HG02588 (cell line): Measurements from ENCODE around the gene SYMPK.
A peak's percentile ranks its signal among the peaks of the same experiment; 100 is the strongest.

Experiments used
- ATAC-seq: cut with Tn5 transposase; IDR thresholded peaks from one replicate; pipeline ENCODE4 v1.9.1; 2021; ENCODE audit warnings: mild to moderate bottlenecking, moderate library complexity; ENCODE audit not compliant: unreplicated experiment

Gene SYMPK

DNA sequence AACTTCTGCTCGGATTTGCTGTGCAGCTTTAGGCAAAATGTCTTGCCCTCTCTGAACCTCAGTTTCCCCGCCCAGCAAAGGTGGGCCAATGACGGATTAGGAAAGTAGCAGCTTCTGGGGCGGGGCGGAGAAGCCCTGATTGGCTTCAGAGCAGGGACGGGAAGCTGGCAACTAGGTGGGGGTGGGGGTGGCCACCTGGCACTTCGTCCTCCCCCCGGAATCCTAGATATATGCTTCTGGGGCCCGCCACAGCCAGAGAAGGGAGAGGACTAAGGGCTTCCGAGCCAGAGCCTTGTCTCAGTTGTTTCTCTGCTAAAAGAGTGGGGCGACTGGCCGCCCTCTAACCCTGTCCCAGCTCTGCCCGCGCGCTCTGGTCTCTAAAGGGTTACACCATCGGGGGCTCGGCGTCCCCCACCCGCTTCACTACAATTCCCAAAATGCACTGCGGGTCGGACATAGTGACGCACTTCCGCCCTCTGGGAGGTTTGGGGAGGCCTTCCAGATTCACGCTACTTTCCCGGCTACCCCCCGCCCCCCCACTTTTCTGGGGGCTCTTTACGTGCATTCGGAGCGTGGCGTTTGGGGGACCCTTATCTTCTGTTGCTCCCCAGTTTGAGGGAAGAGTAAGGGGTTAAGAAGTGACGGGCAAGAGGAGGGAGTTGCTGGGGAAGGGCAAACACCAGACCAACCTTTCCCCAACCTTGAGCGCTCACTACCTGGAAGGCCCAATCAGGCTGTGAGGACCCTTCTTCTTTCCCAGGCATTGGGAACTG is 23.7 kb upstream of the SYMPK start:
- peak; percentile 58 for ATAC-seq

DNA sequence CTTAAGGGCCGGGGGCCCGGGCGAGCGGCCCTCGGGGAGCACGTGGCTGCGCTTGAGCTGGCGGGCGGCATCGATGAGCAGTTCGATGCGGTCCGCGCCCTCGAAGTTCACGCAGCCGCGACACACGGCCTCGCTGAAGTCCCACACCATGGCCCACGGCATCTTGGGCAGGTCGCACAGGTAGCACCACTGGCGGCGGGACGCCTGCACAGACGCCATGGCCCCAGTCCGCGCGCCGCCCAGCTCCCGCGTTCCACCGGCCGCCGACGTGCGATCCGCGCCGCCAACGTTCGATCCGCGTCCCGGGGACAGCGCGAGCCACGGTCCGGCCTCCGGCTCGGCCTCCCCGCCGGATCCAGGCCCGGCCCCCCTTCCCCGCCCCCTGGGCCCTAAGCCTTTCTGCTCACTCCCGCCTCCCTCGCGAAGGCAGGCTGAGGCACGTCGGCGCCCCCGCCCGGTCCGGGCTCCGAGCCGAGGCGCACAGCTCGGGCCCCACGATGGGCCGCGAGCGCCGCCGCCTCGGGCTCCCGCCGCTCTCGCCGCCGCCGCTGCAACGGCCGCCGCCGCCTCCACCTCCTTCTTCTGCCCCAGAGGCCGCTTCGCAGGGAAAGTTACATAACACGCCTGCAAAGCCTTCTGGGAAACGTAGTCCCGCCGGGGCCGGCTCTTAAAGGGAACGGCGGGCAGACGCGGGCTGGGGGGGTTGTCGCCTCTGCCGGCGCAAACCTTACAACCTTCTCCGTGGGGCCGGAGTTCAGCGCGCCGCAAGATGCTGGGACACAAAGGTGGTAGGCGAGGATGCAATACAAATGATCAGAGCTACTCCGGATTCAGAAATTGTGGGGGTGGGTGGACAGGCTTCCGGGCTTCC is 22.8 kb upstream of the SYMPK start, which contains the start of gene IRF2BP1:
Gene IRF2BP1 (minus strand): TSS at position 586 of the 871 bp plus-strand sequence. CDS start 367 bp downstream, at position 219.
- peak; percentile 52 for ATAC-seq

DNA sequence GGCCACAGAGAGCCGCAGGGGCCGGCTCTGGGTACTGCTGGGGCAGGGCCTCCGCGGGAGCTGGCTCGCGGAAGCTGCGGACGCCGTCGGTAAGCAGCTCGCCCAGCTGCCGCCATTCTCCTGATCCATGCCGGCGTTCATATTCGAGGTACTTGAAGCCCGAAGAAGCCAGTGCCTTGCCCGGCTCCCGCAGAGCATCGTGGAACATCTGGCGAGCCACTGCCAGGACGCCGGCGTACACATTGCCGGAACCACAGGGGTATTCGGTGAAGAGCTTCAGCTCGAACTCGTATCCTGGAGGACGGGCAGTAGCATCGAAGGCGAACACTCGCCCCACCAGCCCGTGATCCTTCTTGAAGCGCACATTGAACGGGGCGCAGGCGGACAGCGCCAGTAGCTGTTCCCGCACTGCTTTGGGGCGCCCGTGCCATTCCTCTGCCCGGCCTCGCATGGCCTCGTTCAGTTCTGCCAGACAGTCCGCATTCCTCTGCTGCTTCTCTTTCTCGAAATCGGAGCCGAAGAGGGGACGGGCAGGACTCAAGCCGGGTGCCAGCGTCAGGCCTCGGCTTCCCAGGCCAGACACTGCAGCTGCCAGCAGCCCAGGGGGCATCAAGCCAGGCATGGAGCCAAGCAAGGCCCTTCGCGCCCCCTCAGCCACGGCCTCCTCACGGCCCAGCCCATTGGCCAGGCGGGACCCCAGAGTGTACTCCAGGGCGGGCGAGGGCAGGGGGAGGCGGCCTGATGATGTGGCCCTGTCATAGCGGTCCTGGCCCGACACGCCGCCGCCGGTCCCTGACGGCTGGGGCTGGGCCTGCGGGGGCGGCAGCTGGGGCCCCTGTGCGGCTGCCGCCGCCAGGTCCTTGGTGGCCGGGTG is 22.0 kb upstream of the SYMPK start:
- peak; percentile 6 for ATAC-seq

DNA sequence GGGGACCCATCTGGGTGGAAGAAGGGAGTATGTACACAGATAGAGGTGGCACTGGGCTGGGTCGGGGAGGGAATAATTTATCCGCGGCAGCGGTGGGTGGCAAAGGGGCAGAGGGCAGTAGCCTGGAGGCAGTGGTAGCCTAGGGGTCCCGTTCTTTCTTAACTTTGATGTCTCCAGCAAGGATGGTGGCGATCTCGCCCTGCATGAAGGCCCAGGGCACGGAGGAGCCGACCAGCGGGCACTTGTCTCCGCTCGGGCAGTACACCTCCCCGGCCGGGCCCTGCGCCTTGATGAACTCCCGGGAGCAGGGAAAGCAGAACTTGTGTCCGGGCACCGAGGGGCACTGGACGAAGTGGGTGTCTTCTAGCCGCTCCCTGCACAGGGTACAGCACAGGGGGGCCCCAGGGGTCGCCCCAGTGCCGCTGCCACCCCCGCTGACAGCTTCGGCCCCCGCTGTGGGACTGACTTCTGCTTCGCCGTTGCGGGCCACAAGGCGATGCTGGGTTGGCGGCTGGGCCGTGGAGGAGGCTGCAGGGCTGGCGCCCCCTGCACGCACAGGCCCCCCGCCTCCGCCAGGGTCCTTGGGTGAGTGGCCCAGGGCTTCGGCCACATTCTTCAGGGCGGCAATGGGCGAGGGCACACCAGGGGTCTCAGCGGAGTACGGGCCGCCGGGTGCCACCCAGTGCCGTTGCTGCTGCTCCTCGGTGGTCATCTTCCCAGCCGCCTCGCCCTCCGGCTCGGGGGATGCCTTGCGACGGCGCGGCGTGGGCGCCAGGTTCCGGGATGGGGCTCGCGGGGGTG is 21.1 kb upstream of the SYMPK start:
- ATAC-seq, result no peak

DNA sequence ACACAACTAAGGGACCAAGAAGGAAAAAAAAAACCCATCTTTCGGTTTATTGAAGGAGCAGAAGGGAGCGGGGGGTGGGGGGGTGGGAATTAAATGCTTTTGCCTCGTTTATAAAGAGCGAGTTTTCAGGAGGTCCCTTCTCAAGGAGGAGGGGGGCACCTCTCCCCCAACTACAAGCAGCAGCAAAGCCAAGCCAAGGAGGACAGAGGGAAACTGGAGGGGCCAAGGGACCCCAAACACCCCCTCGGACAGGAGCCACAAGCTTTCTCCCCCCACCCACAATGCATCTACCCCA is 20.6 kb upstream of the SYMPK start:
- no peak for ATAC-seq

DNA sequence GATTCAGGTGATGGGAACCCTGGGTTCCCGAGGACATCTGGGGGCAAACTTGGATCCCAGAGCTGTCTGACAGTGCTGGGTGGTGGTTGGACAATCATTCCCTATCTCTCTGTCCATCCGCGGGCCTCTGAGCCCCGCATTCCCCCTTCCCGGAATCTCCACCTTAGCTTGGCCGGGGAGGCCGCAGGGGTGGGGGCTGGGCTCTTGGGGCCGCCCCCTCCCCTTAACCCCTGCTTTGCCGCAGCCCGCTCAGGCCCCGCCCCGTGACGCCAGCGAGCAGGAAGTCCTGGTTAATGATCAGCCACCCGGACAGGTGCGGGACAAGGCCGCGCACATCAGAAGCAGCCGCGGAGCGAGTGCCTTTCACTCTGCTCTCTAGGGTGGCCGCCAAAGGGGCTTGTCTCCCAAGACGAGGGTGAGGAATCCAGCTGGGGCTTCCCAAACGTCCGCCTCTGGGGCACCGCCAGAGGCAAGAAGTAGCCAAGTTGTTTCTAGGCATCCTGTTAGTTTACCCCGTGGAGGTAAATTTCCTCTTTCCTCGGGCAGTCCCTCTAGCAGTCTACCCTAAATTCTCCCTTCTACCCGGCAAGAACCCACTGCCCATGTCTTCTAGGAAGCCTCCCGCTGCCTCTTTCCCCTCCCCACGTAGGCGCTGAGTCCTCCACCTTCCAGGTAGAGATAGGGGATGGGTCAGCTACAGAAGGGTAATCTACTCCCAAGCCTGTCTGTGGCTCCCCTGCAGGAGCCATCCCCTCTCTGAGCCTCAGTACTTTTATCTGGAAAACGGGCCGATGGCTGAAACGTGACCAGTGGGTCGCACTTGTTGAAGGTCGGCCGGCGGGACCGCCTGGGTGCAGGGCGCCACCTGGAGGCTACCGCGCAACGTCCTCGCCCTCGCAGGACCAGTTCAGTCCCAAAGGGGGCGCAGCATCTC is 20.0 kb upstream of the SYMPK start:
- no peak for ATAC-seq

DNA sequence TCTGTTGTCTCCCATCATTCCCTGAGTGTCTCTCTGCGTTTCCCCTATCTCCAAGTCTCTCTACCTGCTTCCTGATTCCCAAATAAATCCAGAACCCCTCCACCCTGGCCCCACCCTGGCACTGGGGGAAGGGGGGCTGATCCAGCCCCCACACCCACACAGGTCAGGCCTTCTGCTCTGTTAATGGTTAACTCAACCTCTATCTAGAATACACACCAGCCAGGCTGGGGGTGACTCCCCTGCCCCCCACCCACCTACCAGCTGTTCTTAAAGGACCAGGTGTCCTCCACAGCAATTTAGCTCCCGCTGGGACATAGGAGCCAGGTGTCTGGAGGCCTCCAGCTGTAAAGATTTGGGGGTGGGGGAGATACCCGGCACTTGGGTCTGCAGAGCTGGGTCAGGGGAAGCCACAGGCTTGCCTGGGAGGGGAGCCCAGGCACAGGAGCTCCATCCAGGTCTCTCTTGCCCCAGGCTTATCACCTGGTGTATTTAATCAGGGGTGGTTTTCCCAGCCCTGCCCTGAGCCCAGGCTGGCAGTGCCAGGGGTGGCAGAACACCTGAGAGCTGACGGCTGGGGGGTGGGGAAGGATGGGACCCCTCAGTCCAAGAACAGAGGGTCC is 19.1 kb upstream of the SYMPK start:
- ATAC-seq, result no peak

DNA sequence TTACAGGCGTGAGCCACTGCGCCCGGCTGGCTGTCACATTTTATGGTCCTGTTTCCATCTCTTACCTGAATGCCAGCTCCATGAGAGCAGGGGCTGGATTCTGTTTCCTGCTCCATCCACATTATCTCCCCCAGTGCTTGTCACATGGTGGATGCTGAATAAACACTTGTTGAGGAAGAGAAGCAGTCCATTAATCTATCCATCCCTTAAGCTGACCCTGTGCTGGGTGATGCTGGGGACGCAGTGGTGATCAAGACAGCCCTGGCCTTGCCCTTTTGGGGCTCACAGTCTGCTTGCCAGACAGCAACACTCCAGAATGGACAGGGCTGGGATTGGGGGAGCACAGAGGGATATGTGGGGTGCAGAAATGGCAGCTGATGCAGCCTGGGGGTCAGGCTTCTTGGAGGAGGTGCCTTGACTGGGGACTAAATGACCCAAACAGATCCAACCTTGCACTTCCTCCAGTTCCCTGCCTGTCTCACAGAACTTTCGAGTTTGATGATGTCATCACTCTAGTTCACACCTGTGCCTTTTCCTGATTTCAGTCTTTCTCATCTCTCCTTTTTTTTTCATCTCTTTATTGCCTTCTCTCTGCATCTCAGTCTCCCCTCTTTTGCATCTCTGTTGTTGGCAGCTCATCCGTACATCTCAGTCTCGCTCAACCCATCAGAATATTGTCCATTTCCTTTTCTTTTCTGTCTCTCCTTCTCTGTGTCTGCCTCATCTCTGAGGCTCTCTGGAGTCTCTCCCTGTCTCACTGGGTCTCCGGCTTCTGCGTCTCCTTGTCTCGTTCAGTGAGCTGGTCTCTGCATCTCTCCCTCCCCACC is 18.3 kb upstream of the SYMPK start:
- no peak for ATAC-seq

DNA sequence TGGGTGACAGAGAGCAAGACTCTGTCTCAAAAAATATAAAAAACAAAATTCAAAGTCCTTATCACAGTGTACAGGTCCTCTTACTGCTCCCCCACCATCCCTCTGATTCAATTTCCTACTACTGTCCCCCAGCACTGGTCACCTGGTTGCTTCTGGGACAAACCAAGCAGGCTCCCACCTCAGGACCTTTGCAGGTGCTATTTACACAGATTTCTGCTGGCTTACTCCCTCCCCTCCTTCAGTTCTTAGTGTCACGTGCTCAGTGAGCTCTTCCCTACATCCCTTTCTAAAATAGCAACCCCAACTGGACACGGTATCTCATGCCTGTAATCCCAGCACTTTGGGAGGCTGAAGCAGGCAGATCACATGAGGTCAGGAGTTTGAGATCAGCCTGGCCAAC is 17.0 kb upstream of the SYMPK start:
- no peak for ATAC-seq

DNA sequence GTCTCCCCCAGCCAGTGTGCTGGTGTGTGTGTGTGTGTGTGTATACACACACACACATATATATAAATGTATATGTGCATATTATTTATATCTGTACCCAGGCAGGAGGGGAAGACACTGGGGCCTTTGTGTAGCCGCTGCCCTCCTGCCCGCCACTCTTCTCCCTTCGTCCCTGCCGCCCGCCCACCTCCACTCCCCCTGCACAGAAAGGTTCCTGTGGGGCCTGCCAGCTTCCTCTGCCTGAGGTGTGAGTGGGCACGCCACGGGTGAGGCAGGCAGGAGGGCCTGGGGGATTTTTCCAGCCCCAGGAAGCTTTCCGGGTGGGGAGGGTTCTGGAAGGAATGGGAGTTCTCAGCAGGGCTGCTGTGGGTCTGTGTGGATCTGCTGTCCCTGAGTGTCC is 16.1 kb upstream of the SYMPK start:
- no peak for ATAC-seq

DNA sequence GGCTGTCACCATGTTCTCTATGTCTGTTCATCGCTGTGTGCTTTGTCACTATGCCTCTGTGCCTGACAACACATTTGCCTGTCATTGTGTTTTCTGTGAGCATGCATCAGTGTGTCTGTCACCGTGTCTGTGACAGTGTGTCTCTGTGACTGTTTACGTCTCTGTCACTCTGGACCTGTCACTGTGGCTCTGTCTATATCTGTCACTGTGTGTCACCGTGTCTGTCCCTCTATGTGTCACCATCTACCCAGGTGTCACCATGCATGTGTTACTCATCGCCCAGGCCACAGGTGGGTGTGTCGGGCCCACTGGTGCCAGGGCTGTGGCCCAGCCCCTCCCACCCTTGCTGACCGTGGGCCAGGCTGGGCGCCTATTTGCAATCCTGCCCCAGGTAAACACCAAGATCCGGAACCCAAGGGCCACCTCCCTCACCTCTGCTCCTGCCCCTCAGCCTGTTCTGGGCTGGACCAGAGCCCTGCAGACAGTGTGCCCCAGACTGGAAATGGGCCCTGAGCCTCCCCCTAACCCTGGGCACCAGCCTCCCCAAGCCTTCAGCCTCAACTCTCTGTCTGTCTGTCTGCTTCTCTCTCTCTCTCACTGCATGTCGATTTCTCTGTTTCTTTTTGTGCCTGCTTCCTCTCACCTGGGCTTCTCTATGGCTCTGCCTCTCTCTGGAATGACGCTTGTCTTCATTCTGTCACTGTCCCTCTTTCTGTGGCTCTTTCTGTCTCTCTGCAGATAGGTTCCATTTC is 15.3 kb upstream of the SYMPK start:
- ATAC-seq, result no peak

DNA sequence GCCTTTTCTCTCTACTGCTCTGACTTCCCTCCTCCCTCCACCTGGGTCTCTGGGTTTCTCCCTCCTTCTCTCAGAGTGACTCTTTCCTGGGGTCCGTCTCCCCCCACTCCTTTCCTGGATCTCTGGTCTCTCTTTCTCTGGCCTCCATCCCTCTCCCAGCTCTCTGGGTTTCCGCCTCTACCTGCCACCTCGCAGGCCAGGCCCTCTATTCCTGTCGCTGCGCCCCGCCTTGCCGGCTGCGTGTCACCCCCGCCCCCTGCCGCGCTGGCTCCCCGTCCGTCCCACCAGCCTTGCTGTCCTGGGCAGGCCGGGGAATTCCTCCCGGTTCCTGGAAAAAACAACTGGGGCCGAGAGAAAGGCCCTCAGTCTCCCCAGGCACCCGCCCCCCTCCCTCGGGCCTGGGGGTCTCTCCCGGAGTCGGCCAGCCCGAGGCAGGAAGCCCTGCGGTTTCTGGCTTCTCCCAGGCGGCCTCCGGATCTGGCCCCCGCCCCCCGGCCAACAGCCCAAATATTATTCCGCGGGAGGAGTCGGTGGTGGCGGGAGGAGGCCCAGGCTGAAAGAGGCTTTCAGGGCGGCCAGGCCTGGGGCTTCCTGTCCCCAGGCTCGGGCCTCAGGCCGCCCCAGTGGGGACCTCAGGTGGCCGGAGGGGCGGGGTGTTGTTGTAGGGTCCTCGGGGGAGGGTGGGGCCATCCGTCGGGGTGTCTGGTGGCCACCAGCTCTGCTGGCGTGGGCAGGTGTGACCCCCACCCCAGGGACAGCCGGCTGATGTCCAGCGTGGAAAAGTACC is 13.7 kb upstream of the SYMPK start:
- ATAC-seq, result no peak

DNA sequence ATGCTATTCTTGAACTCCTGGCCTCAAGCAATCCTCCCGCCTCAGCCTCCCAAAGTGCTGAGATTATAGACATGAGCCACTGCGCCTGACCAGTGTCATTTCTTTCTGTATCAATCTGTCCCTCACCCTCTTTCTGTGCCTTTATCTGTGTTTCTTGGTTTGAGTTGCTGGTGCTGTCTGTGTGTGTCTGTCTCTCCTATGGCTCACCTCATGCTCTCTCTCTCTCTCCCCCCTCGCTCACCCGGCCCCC is 13.1 kb upstream of the SYMPK start:
- ATAC-seq, result no peak

DNA sequence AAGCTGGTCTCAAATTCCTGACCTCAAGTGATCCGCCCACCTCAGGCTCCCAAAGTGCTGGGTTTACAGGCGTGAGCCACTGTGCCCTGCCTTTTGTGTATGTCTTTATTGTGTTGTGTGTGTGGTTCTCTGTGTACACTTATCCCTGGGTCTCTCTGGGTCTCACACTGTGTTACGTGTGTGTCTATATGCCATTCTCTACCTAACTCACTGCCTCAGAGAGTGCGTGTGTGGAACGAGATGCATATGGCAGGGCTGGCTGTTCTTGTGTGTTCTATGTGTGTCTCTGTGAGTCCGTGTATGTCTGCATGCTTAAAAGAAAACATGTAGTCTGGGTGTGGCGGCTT is 11.6 kb upstream of the SYMPK start:
- no peak for ATAC-seq

DNA sequence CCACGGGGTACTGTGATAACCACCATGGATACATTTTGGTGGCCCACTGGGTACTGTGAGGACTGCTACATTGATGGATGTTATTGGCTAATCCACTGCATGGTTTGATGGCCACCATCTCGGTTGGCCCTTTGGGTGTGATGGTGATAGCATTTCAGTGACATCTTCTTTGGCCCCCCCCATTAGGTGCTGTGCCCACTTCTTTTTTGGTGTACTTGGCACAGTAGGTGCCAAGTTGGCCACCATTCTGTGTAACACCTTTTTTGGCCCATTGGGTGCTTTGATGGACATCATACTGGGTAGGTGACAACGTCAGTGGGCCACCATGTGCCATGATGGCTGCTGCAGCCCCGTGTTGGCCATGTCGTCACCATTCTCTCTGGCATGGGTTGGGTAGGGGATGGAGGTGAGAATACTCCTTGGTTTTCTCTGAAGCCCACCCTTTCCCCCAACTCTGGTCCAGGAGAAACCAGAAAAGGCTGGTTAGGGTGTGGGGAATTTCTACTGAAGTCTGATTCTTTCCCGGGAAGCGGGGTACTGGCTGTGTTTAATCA is 10.3 kb upstream of the SYMPK start:
- no peak for ATAC-seq

DNA sequence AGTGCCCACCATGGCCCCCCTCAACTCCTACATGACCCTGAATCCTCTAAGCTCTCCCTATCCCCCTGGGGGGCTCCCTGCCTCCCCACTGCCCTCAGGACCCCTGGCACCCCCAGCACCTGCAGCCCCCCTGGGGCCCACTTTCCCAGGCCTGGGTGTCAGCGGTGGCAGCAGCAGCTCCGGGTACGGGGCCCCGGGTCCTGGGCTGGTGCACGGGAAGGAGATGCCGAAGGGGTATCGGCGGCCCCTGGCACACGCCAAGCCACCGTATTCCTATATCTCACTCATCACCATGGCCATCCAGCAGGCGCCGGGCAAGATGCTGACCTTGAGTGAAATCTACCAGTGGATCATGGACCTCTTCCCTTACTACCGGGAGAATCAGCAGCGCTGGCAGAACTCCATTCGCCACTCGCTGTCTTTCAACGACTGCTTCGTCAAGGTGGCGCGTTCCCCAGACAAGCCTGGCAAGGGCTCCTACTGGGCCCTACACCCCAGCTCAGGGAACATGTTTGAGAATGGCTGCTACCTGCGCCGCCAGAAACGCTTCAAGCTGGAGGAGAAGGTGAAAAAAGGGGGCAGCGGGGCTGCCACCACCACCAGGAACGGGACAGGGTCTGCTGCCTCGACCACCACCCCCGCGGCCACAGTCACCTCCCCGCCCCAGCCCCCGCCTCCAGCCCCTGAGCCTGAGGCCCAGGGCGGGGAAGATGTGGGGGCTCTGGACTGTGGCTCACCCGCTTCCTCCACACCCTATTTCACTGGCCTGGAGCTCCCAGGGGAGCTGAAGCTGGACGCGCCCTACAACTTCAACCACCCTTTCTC is 9.4 kb upstream of the SYMPK start:
- ATAC-seq, result no peak
